ENCODE results near the gene CEND1.
A peak's percentile ranks its signal among the peaks of the same experiment; 100 is the strongest.

Gene CEND1

GRCh38 chr11:777288-778255 is 12.3 kb downstream of the CEND1 start, which contains the start of gene GATD1:
Gene GATD1 (minus strand): TSS chr11:777487. CDS start chr11:777462, 25 bp downstream.
- DNase-seq = peak; percentile 83

GRCh38 chr11:776561-777287 is 13.2 kb downstream of the CEND1 start:
- no peak for DNase-seq

GRCh38 chr11:776263-776560 is 13.7 kb downstream of the CEND1 start:
- no peak for DNase-seq

GRCh38 chr11:774873-775592 is 14.9 kb downstream of the CEND1 start:
- DNase-seq = no peak

- DNase-seq = no peak
These were observed 16.1 kb downstream of the CEND1 start for GRCh38 chr11:773830-774229.

- DNase-seq = no peak
These were observed 16.5 kb downstream of the CEND1 start for GRCh38 chr11:773425-773824.

- DNase-seq = peak; percentile 92
These were observed 17.2 kb downstream of the CEND1 start for GRCh38 chr11:772429-773390.

GRCh38 chr11:771617-772204 is 18.2 kb downstream of the CEND1 start:
- DNase-seq = no peak

GRCh38 chr11:770642-771616 is 19.0 kb downstream of the CEND1 start:
- no peak for DNase-seq

GRCh38 chr11:769887-770641 is 19.8 kb downstream of the CEND1 start:
- no peak for DNase-seq

GRCh38 chr11:767238-767637 is 22.7 kb downstream of the CEND1 start:
- no peak for DNase-seq

- DNase-seq = no peak
These were observed 23.0 kb downstream of the CEND1 start for GRCh38 chr11:766936-767210.

GRCh38 chr11:766106-766935 is 23.6 kb downstream of the CEND1 start:
- DNase-seq = no peak

GRCh38 chr11:765802-766091 is 24.1 kb downstream of the CEND1 start:
- DNase-seq = no peak

GRCh38 chr11:765025-765801 is 24.7 kb downstream of the CEND1 start:
- DNase-seq = peak; percentile 49

- DNase-seq = no peak
These were observed 25.4 kb downstream of the CEND1 start for GRCh38 chr11:764322-765024.

GRCh38 chr11:763549-764321 is 26.2 kb downstream of the CEND1 start:
- DNase-seq = no peak

Data from midbrain (tissue), 1 donor.